Jurkat, Clone E6-1 (cell line): ENCODE results near the gene TFB1M. TPM values are rescaled to one million over a fixed set of nuclear protein-coding genes. Genes with fewer than 3 reads are reported as not detected.
A peak's percentile ranks its signal among the peaks of the same experiment; 100 is the strongest.
"Not testable (repeated sequence)": the region's sequence is repeated elsewhere in the genome, so short reads cannot be mapped to it uniquely, and the experiment has no call there.

Experiments used
- DNase-seq: peaks from one replicate; pipeline ENCODE4 v3.0.0-alpha.2; 2011; ENCODE audit warnings: low read depth, low spot score
- H3K4me3 ChIP-seq: 2 replicates; pipeline ENCODE4 v1.5.1; 2011; ENCODE audit warnings: mild to moderate bottlenecking, low read length, control low read depth, moderate library complexity
- polyA plus RNA-seq: library from polyadenylated mRNA; unstranded; fragments of >200 nt; gene quantifications from one replicate; pipeline ENCODE4 v1.2.1, GENCODE V29; 2012; ENCODE audit warnings: missing spikeins; ENCODE audit not compliant: insufficient read length, insufficient read depth

The TFB1M gene
- polyA plus RNA-seq: 28.3 TPM

- peak within 1 kb of the TSS; percentile 91 for H3K4me3 ChIP-seq
- peak; percentile 98 for DNase-seq
These were observed at the start of gene TFB1M for GRCh38 chr6:155314092-155314772. Gene TFB1M, minus strand, starts transcription at chr6:155314484. Its CDS starts 56 bp downstream, at chr6:155314428.

DNA sequence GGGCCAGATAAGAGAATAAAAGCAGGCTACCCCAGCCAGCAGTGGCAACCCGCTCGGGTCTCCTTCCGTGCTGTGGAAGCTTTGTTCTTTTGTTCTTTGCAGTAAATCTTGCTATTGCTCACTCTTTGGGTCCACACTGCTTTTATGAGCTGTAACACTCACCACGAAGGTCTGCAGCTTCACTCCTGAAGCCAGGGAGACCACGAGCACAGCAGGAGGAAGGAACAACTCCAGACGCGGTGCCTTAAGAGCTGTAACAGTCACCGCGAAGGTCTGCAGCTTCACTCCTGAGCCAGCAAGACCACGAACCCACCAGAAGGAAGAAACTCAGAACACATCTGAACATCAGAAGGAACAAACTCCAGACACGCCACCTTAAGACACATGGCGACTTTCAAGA is 49.7 kb upstream of the TFB1M start:
- not testable (repeated sequence) for DNase-seq

DNA sequence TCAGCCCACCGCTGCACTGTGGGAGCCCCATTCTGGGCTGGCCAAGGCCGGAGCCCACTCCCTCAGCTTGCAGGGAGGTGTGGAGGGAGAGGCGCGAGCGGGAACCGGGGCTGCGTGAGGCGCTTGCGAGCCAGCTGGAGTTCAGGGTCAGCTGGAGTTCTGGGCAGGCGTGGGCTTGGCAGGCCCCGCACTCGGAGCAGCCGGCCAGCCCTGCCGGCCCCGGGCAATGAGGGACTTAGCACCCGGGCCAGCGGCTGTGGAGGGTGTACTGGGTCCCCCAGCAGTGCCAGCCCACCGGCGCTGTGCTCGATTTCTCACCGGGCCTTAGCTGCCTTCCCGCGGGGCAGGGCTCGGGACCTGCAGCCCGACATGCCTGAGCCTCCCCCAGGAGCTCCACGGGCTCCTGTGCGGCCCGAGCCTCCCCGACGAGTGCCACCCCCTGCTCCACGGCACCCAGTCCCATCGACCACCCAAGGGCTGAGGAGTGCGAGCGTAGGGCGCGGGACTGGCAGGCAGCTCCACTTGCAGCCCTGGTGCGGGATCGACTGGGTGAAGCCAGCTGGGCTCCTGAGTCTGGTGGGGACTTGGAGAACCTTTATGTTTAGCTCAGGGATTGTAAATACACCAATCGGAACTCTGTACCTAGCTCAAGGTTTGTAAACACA is 48.8 kb upstream of the TFB1M start:
- H3K4me3 ChIP-seq, DNase-seq: not testable (repeated sequence)

More for the DNA sequence above, 49.7 kb upstream of the TFB1M start:
- H3K4me3 ChIP-seq: not testable (repeated sequence)

DNA sequence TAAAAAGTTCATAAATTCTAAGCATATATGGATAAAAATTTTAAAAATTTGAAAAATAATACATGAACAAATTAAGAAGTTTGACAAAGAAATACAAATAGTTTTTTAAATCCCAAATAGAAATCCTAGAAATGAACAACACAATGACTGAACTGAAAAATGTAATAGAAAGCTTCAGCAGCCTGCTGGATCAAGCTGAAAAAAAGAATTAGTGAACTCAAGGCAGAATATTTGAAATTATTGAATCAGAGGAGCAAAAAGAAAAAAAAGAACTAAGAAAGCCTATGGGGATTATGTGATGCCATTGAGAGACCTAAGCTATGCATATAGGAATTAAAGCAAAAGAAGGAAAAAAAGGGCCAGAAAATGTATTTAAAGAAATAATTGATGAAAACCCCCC is 39.9 kb upstream of the TFB1M start:
- no peak for DNase-seq
- H3K4me3 ChIP-seq: no peak overlapping the region

GRCh38 chr6:155352811-155353210 is 38.5 kb upstream of the TFB1M start:
- no peak for DNase-seq
- H3K4me3 ChIP-seq: no peak overlapping the region

- H3K4me3 ChIP-seq: no peak overlapping the region
- no peak for DNase-seq
These were observed 37.8 kb upstream of the TFB1M start for GRCh38 chr6:155352130-155352420.

- DNase-seq: no peak
- H3K4me3 ChIP-seq: no peak overlapping the region
These were observed 37.2 kb upstream of the TFB1M start for GRCh38 chr6:155351273-155352129.

DNA sequence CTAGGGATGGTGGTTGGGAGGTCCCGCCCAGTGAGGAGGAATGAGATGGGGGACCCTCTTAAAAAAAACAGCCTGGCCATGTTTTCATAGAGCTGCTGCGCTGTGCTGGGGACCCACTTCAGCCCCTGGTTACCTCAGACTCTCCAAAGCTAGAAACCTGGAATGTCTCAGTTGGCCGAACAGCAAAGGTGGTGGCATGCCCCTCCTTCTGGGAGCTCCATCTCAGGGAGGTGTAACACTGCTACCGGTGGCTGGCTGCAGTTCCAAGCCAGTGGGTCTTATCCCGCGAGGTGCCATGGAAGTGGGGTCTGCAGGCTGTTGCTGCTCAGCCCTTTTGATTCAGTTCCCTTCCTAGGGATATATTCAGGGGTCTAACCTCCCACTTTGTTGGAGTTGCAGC is 35.7 kb upstream of the TFB1M start:
- H3K4me3 ChIP-seq: no peak overlapping the region
- no peak for DNase-seq

DNA sequence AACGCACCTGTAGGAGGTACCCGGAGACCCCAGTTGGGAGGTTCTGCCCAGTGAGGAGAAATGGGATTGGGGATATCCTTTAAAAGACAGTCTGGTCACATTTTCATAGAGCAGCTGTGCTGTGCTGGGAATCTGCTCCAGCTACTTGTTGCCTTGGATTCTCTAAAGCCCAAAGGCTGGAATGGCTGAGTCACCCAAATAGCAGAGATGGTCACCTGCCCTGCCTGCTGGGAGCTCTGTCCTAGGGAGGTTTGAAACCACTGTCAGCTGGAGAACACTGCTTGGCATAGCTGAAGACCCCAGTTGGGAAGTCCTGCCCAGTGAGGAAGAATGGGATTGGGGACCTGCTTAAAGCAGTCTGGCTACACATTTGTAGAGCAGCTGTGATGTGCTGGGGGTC is 34.8 kb upstream of the TFB1M start:
- no peak for DNase-seq
- H3K4me3 ChIP-seq: no peak overlapping the region

GRCh38 chr6:155347800-155348199 is 33.5 kb upstream of the TFB1M start:
- no peak for DNase-seq
- no peak overlapping the region for H3K4me3 ChIP-seq

DNA sequence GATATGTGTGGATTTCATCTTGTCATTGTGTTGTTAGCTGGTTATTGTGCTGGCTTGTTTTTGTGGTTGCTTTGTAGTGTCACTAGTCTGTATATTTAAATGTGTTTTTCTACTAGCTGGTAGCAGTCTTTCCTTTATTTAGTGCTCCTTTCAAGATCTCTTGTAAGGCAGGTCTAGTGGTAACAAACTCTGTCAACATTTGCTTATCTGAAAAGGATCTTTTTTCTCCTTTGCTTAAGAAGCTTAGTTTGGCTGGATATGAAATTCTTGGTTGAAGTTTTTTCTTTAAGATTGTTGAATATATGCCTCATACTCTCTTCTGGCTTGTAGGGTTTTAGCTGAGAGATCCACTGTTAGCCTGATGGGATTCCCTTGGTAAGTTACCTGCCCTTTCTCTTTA is 32.7 kb upstream of the TFB1M start:
- no peak for DNase-seq
- H3K4me3 ChIP-seq: no peak overlapping the region

GRCh38 chr6:155344341-155345006 is 30.2 kb upstream of the TFB1M start:
- H3K4me3 ChIP-seq: no peak overlapping the region
- DNase-seq: no peak

- H3K4me3 ChIP-seq: no peak overlapping the region
- DNase-seq: no peak
These were observed 27.0 kb upstream of the TFB1M start for GRCh38 chr6:155341130-155341828.

GRCh38 chr6:155340464-155341129 is 26.3 kb upstream of the TFB1M start:
- no peak overlapping the region for H3K4me3 ChIP-seq
- no peak for DNase-seq

DNA sequence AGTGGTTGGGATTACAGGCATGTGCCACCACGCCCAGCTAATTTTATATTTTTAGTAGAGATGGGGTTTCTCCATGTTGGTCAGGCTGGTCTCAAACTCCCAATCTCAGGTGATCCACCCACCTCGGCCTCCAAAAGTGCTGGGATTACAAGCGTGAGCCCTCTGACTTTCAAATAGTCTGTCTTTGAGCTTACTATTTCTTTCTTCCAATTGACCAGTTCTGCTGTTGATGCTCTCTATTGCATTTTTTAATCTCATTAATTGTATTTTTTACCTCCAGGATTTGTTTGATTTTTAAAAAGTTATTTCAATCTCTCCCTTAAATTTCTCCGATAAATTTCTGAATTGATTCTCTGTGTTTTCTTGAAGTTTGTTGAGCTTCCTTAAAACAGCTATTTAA is 25.6 kb upstream of the TFB1M start:
- H3K4me3 ChIP-seq, DNase-seq: not testable (repeated sequence)

- DNase-seq, H3K4me3 ChIP-seq: not testable (repeated sequence)
These were observed 24.0 kb upstream of the TFB1M start for GRCh38 chr6:155338237-155338636.

DNA sequence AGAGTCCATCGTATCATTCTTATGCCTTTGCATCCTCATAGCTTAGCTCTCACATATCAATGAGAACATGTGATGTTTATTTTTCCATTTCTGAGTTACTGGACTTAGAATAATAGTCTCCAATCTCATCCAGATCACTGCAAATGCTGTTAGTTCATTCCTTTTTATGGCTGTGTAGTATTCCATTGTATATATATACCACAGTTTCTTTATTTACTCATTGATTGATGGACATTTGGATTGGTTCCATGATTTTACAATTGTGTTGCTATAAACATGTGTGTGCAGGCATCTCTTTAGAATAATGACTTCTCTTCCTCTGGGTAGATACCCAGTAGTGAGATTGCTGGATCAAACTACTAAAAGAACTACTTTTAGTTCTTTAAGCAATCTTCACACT is 21.0 kb upstream of the TFB1M start:
- DNase-seq: no peak
- no peak overlapping the region for H3K4me3 ChIP-seq

- not testable (repeated sequence) for DNase-seq, H3K4me3 ChIP-seq
These were observed 19.8 kb upstream of the TFB1M start for GRCh38 chr6:155334073-155334472.
